Stimulated activated CD4-positive, alpha-beta T cell treated with anti-CD3 and anti-CD28 coated beads, Interleukin-12 subunit alpha, Interleukin-12 subunit beta, amount 100 ng/mL, for 48 hours (primary cell): ENCODE data around the gene CLMP.

Source experiments
- DNase-seq, 3 donors: peaks; one replicate each; pipeline ENCODE4 v3.0.0-alpha.2; 2020; ENCODE audit warnings: low read depth in 2 of 3, low spot score in 1 of 3

The CLMP gene

GRCh38 chr11:123195188-123196059 lies at the start of gene CLMP:
Gene CLMP, minus strand, starts transcription at chr11:123195248. Its CDS starts 308 bp downstream, at chr11:123194940.
- DNase-seq, result no peak

GRCh38 chr11:123241874-123242543 lies 47.0 kb upstream of the CLMP start:
- no peak for DNase-seq

DNA sequence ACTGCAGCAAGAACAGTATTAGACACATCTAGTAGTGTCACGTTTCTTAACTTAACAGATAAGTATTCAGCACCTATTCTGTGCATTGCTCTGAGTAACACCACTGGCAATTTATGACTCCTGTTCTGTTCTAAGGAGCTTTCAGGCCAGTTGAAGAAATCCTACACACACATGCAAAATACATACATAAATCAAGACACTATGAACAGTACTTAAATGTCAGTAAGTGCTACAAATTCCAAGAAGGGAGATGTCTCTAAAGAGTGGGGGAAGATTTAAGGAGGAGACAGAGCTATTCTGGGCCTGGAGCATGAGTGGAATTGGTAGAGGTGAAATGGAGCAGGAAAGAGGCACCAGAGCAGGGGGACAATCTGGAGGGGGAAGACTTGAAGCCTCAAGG lies 46.2 kb upstream of the CLMP start:
- no peak for DNase-seq

DNA sequence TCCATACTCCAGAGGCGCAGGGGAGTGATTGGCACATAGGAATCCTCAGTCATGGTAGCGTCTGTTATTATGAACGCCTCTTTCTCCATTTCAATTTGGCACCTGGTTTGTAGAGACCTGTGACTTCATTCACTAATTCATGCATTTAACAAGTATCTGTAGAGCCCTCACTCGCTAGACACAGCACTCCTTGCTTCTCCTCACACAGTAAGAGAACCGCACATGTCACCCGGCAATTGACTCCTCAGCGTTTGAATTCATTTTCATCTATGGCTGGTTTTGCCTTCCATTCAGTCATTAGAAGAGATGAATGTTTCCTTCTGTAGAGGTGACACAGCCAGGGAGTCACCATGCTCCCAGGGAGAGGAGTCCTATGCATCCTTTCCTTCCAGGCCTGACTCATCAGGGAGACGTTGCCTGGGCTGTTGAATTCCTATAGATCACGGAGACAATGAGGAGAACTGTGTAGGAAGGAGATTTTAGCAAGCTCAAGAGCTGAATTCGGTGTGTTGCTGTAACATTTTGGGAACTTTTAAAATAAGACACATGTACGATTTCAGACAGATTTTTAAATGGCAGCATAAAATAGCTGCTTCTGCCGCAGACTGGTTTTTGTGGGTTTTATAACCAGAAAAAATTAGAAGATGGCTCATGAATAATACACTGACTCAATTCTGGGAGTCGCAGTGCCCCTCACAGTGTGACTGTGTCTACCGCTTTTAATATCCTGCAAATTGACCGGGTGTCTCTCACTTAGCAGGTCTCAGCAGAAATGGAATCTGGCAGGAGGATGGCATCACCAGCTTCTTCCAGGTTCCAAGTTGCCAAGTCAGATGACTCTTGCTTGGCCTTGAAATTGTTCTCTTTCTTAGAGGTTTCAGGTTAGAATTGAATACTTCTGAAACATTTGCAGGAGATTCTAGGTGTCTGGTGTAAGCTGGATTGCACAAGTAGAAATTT lies 44.4 kb upstream of the CLMP start:
- no peak for DNase-seq

DNA sequence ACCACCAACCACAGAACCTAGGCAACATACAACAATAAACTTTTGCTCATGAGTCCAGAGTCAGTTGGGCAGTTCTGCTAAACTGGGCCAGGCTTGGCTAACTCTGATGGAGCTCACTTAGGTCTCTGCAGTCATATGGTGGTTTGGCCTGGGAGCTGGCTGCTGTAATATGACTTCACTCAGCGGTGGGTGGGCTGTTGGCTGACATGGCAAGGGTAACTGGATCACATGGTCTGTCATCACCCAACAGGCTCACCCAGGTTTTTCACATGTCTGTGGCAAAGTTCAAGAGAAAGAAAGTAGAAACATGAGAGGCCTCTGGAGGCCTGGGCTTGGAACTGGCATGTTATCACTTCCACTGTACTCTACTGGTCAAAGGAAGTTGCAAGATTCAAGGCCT lies 43.2 kb upstream of the CLMP start:
- no peak for DNase-seq

GRCh38 chr11:123236879-123237278 lies 41.8 kb upstream of the CLMP start:
- no peak for DNase-seq

GRCh38 chr11:123235656-123236261 lies 40.7 kb upstream of the CLMP start:
- no peak for DNase-seq

- peak; percentile 14 to 47 (median 21) for DNase-seq
Observed at GRCh38 chr11:123235117-123235655, 40.1 kb upstream of the CLMP start.

DNA sequence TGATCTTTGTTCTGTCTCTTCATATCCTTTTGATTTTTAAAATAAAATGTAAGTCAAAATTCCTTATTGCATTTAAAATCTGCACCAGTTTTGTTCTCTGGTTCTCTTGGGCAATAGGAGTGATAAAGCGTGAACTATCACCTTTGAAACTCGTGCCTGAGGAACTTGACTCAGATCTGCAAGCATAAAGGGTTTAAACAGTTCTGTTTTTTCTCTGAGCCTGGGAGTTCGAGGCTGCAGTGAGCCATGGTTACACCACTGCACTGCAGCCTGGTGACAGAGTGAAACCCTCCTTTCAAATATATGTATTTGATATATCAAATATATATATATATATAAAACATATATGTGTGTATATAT lies 38.9 kb upstream of the CLMP start:
- DNase-seq, result no peak

DNA sequence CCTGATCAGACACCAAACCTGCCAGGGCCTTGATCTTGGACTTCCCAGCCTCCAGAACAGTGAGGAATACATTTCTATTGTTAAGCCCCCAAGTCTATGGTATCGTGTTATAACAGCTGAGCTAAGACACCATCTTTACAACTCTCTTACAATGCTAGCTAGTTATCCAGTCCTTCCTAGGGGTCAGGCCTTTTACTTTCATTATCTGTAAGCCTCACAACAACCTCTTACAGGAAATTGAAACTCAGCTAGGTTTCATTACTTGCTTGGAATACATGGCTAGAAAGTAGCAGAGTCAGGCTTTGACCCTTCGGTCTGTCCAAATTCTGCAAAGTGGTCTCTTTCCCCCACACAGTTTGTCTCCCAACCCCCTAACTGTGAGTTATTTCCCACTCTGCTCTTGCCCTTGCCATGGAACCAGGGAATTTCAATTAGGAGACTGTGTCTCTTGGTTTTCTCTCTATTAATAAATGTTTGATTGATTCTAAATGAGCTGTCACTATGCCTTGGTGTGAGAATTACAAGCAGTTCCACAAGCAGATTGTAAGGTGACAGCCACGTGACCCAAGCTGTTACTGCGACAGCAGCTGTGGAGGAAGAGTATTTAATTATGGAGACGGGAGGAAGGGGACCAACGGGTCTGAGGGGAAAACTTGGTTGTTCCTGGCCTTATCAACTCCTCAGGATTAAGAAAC lies 38.4 kb upstream of the CLMP start:
- DNase-seq, result no peak

DNA sequence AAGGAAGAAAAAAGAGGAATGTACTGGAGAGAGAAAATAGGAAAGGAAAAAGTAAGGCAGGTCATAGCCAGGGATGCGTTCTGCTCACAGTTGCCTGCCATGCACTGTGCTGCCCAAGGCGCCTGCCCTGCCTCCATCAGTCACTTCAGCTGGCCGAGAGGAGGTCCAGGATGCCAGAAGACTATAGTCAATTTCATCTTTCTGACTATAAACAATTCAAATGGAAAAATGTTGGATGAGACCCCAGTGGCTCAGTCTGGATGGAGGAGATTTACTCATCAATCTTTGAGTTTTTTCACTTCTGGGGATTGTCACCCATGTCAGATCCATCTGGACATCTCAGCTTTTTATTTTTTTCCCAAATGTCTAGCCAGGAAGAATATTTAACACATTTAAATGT lies 36.7 kb upstream of the CLMP start:
- no peak for DNase-seq

- DNase-seq, result no peak
Observed at GRCh38 chr11:123231256-123231655, 36.2 kb upstream of the CLMP start.

DNA sequence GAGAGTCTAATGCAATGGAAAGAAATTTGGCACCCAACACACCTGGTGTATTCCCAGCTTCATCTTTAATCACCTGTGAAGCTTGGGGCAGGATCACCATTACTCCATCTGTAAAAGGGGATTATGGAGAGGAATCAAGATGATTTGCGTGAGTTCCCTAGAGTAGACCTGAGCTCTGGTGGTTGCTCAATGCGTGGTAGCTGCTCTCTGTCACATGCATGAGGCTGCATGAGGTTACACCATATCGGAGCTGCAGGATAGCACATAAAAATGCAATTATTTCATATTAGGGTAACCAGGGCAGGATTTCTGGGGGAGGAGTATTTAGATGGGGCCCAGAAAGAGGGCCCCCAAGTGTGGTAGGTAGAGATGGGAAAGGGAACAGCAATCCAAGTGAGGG lies 35.3 kb upstream of the CLMP start:
- DNase-seq, result no peak

DNA sequence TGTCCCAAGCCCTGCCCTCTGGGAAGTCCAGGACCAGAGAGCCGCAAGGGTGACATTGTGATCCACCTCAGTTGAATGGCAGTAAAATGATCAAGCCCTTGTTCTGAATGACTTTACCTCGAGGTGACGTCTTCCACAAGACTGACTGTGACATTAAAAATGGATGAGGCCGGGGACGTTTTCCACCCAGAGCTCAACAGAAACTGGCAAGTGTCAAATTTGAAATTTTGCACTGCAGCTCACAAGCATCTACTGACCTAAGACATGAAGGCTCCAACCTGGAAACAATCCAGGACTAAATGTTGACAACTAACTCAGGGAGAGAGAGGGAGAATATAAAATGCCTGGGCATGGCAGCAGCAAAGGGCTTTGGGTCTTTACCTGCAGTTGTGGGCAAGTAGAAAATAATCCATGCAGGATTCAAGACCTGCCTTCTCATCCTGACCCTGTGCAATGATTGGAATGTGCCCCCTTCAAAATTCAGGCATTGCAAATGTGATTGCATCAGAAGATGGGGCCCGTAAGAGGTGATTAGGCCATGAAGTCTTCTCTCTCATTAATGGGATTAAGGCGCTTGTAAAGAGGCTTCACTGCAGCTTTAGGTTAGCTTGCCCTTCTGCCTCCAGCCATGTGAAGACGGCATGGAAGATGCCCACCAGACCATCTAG lies 33.6 kb upstream of the CLMP start:
- no peak for DNase-seq

- no peak for DNase-seq
Observed at GRCh38 chr11:123227763-123228495, 32.9 kb upstream of the CLMP start.

- no peak for DNase-seq
Observed at GRCh38 chr11:123221584-123221983, 26.5 kb upstream of the CLMP start.

DNA sequence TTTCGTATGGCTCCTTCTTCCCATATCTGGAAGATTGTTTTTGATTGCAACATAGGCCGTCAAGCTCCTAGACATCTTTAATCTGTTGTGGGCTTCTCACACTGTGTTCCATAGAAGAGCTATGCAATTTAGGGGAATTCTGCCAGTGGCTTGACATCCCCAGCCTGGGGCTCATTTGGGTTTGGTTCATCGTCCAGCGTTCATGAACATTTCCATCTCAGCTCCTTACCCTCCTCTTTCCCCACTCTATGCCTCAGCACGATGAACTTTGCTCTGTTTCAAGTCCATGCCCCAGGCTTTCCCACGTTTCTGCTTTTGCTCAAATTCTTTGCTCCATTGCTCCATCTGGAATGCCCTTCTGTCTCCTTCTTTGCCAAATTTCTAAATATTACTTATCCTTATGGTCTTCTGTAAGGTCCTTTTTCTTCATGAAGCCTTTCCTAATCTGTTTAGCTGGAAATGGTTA lies 26.1 kb upstream of the CLMP start:
- no peak for DNase-seq

- no peak for DNase-seq
Observed at GRCh38 chr11:123219066-123219690, 24.1 kb upstream of the CLMP start.
